Neural progenitor cell (in vitro differentiated cells): ENCODE results near the gene MMP14. TPM values are rescaled to one million over a fixed set of nuclear protein-coding genes. Genes with fewer than 3 reads are reported as not detected.

Source experiments
- DNase-seq: peaks from one replicate; pipeline ENCODE4 v3.0.0-alpha.2; 2016; ENCODE audit warnings: low spot score
- H2AFZ ChIP-seq: fragments of 200-600 bp; sonication (generic); replicated peaks from 2 replicates; pipeline ENCODE4 v1.6.1; 2016; ENCODE audit warnings: antibody characterized with exemption
- H3F3A ChIP-seq: fragments of 200-600 bp; sonication (generic); 2 replicates; pipeline ENCODE4 v1.6.1; 2016; ENCODE audit warnings: antibody characterized with exemption, low read depth
- H3K27ac ChIP-seq: fragments of 200-600 bp; sonication (generic); 2 replicates; pipeline ENCODE4 v1.5.1; 2016; ENCODE audit warnings: mild to moderate bottlenecking
- H3K27me3 ChIP-seq: fragments of 200-600 bp; sonication (generic); 2 replicates; pipeline ENCODE4 v1.6.1; 2016; ENCODE audit warnings: mild to moderate bottlenecking, moderate library complexity
- H3K36me3 ChIP-seq: fragments of 200-600 bp; sonication (generic); 2 replicates; pipeline ENCODE4 v1.5.1; 2016
- H3K4me1 ChIP-seq: fragments of 200-600 bp; sonication (generic); 2 replicates; pipeline ENCODE4 v1.6.1; 2016; ENCODE audit warnings: mixed run types
- H3K4me2 ChIP-seq: fragments of 200-600 bp; sonication (generic); 2 replicates; pipeline ENCODE4 v1.6.1; 2016
- H3K4me3 ChIP-seq: fragments of 200-600 bp; sonication (generic); 2 replicates; pipeline ENCODE4 v1.5.1; 2016
- H3K79me2 ChIP-seq: fragments of 200-600 bp; sonication (generic); 2 replicates; pipeline ENCODE4 v1.6.1; 2016; ENCODE audit warnings: low read depth
- H3K9ac ChIP-seq: fragments of 200-600 bp; sonication (generic); 2 replicates; pipeline ENCODE4 v1.6.1; 2016
- H3K9me3 ChIP-seq: fragments of 200-600 bp; sonication (generic); 2 replicates; pipeline ENCODE4 v1.5.1; 2016; ENCODE audit warnings: low read depth
- H4K20me1 ChIP-seq: fragments of 200-600 bp; sonication (generic); 2 replicates; pipeline ENCODE4 v1.6.1; 2016; ENCODE audit warnings: low read depth
- H3K27ac Mint-ChIP-seq: 3 replicates; pipeline ENCODE4 v1.8.0; 2021; ENCODE audit warnings: mixed read lengths
- H3K27me3 Mint-ChIP-seq: 2 replicates; pipeline ENCODE4 v1.8.0; 2022; ENCODE audit warnings: low read depth, mild to moderate bottlenecking, inconsistent platforms, moderate library complexity, mixed read lengths; ENCODE audit not compliant: insufficient read depth
- H3K36me3 Mint-ChIP-seq: 3 replicates; pipeline ENCODE4 v1.8.0; 2021; ENCODE audit warnings: mixed read lengths
- H3K4me1 Mint-ChIP-seq: 3 replicates; pipeline ENCODE4 v1.8.0; 2021; ENCODE audit warnings: mixed read lengths
- H3K4me3 Mint-ChIP-seq: 3 replicates; pipeline ENCODE4 v1.8.0; 2021; ENCODE audit warnings: mild to moderate bottlenecking, moderate library complexity, mixed read lengths
- H3K9me3 Mint-ChIP-seq: 3 replicates; pipeline ENCODE4 v1.8.0; 2020; ENCODE audit warnings: mixed read lengths
- CTCF ChIP-seq: fragments of 200-600 bp; sonication (generic); IDR thresholded peaks from 2 replicates; pipeline ENCODE4 v1.5.1; 2017; ENCODE audit warnings: antibody characterized with exemption, mild to moderate bottlenecking
- EZH2 ChIP-seq: fragments of 200-600 bp; sonication (generic); IDR thresholded peaks from 2 replicates; pipeline ENCODE4 v1.6.1; 2017; ENCODE audit warnings: antibody characterized with exemption, mild to moderate bottlenecking, moderate library complexity
- EZH2phosphoT487 ChIP-seq: fragments of 200-600 bp; sonication (generic); IDR thresholded peaks from 2 replicates; pipeline ENCODE4 v1.6.1; 2017; ENCODE audit warnings: antibody characterized with exemption
- total RNA-seq: library from RNA; depleted of rRNA; stranded (reverse); fragments of >200 nt; gene quantifications from 2 replicates; pipeline ENCODE4 v1.2.3, GENCODE V29; 2015; ENCODE audit warnings: low replicate concordance

The MMP14 gene
- total RNA-seq, 1 donor from 2014 or later, result 15.1 TPM

GRCh38 chr14:22847661-22848341 is 11.4 kb downstream of the MMP14 start:
- peak overlapping the region; percentile 88 for H3K27ac Mint-ChIP-seq
- peaks cover 2% of the 10 kb centered on the region for H3K27me3 Mint-ChIP-seq
- peaks cover 15% of the 10 kb centered on the region for H3K4me1 ChIP-seq
- H3K4me3 ChIP-seq, result no peak overlapping the region
- H3K36me3 ChIP-seq, result no peaks in the 10 kb centered on the region
- H3K4me2 ChIP-seq, result no peak overlapping the region
- H3F3A ChIP-seq, result peaks cover 3% of the 10 kb centered on the region
- no peak overlapping the region for H2AFZ ChIP-seq
- H3K27me3 ChIP-seq, result no peaks in the 10 kb centered on the region
- TF ChIP-seq EZH2 (no peak), CTCF (peak; percentile 30), EZH2phosphoT487 (no peak)
- H3K27ac ChIP-seq, result no peak overlapping the region
- H3K4me1 Mint-ChIP-seq, result peaks cover 19% of the 10 kb centered on the region
- H3K4me3 Mint-ChIP-seq, result peak overlapping the region; percentile 45
- H3K9me3 ChIP-seq, result no peaks in the 10 kb centered on the region
- peak; percentile 39 for DNase-seq
- H3K36me3 Mint-ChIP-seq, result no peaks in the 10 kb centered on the region
- H3K9me3 Mint-ChIP-seq, result no peaks in the 10 kb centered on the region
- no peaks in the 10 kb centered on the region for H4K20me1 ChIP-seq
- no peaks in the 10 kb centered on the region for H3K79me2 ChIP-seq
- H3K9ac ChIP-seq, result no peak overlapping the region

GRCh38 chr14:22848351-22849164 is 12.2 kb downstream of the MMP14 start:
- DNase-seq, result peak; percentile 23
- H2AFZ ChIP-seq, result peak overlapping the region; percentile 63

GRCh38 chr14:22849212-22849819 is 12.9 kb downstream of the MMP14 start:
- Histone ChIP-seq H2AFZ (peak overlapping the region; percentile 63), H3K27me3 (no peaks in the 10 kb centered on the region), H3F3A (peaks cover 3% of the 10 kb centered on the region), H3K9ac (no peak overlapping the region), H3K4me3 (no peak overlapping the region), H4K20me1 (no peaks in the 10 kb centered on the region), H3K79me2 (no peaks in the 10 kb centered on the region), H3K36me3 (no peaks in the 10 kb centered on the region), H3K4me2 (no peak overlapping the region), H3K27ac (no peak overlapping the region), H3K9me3 (no peaks in the 10 kb centered on the region), H3K4me1 (peaks cover 15% of the 10 kb centered on the region)
- Mint-ChIP-seq H3K9me3 (no peaks in the 10 kb centered on the region), H3K27me3 (no peaks in the 10 kb centered on the region), H3K4me1 (peaks cover 23% of the 10 kb centered on the region), H3K4me3 (no peak overlapping the region), H3K27ac (no peak overlapping the region), H3K36me3 (no peaks in the 10 kb centered on the region)
- DNase-seq, result no peak
- TF ChIP-seq CTCF, result no peak
- no peak for TF ChIP-seq EZH2
- no peak for TF ChIP-seq EZH2phosphoT487

More at GRCh38 chr14:22848351-22849164, 12.2 kb downstream of the MMP14 start:
- no peaks in the 10 kb centered on the region for H3K36me3 ChIP-seq
- Mint-ChIP-seq H3K4me3 (peak overlapping the region; percentile 67), H3K27ac (peak overlapping the region; percentile 88), H3K9me3 (no peaks in the 10 kb centered on the region), H3K36me3 (no peaks in the 10 kb centered on the region), H3K27me3 (peaks cover 2% of the 10 kb centered on the region), H3K4me1 (peaks cover 23% of the 10 kb centered on the region)
- no peak overlapping the region for H3K4me2 ChIP-seq
- no peak overlapping the region for H3K4me3 ChIP-seq
- H3K27me3 ChIP-seq, result no peaks in the 10 kb centered on the region
- no peaks in the 10 kb centered on the region for H3K9me3 ChIP-seq
- H4K20me1 ChIP-seq, result no peaks in the 10 kb centered on the region
- no peak overlapping the region for H3K27ac ChIP-seq
- peaks cover 3% of the 10 kb centered on the region for H3F3A ChIP-seq
- H3K4me1 ChIP-seq, result peaks cover 15% of the 10 kb centered on the region
- TF ChIP-seq EZH2phosphoT487, result no peak
- TF ChIP-seq CTCF, result no peak
- H3K79me2 ChIP-seq, result no peaks in the 10 kb centered on the region
- no peak overlapping the region for H3K9ac ChIP-seq
